ENCODE data around the gene MT1X.

MT1X gene

GRCh38 chr16:56681939-56682702 is at the start of gene MT1X:
Gene MT1X (plus strand): TSS chr16:56682470. CDS start chr16:56682541, 71 bp downstream.
- peak; percentile 94 for DNase-seq (ENCODE audit: low read depth)
- peak within 1 kb of the TSS; percentile 63 for H3K4me3 ChIP-seq (ENCODE audit: low read depth, low read length)
- no peak for TF ChIP-seq CTCF (IDR thresholded peaks at IDR 0.05; ENCODE audit: insufficient read depth, low read depth, low read length, missing control alignments)

- H3K4me3 ChIP-seq (ENCODE audit: low read depth, low read length) = no peak overlapping the region
- no peak for DNase-seq (ENCODE audit: low read depth)
- no peak for TF ChIP-seq CTCF (IDR thresholded peaks at IDR 0.05; ENCODE audit: insufficient read depth, low read depth, low read length, missing control alignments)
These were observed 49.4 kb upstream of the MT1X start for GRCh38 chr16:56632848-56633365.

- no peak for TF ChIP-seq CTCF (IDR thresholded peaks at IDR 0.05; ENCODE audit: insufficient read depth, low read depth, low read length, missing control alignments)
- no peak overlapping the region for H3K4me3 ChIP-seq (ENCODE audit: low read depth, low read length)
- no peak for DNase-seq (ENCODE audit: low read depth)
These were observed 48.7 kb upstream of the MT1X start for GRCh38 chr16:56633535-56633934.

- TF ChIP-seq CTCF (IDR thresholded peaks at IDR 0.05; ENCODE audit: insufficient read depth, low read depth, low read length, missing control alignments) = no peak
- H3K4me3 ChIP-seq (ENCODE audit: low read depth, low read length) = no peak overlapping the region
- no peak for DNase-seq (ENCODE audit: low read depth)
These were observed 47.4 kb upstream of the MT1X start for GRCh38 chr16:56634715-56635440.

GRCh38 chr16:56635441-56635967 is 46.8 kb upstream of the MT1X start:
- TF ChIP-seq CTCF (IDR thresholded peaks at IDR 0.05; ENCODE audit: insufficient read depth, low read depth, low read length, missing control alignments) = no peak
- no peak overlapping the region for H3K4me3 ChIP-seq (ENCODE audit: low read depth, low read length)
- DNase-seq (ENCODE audit: low read depth) = no peak

- H3K4me3 ChIP-seq (ENCODE audit: low read depth, low read length) = no peak overlapping the region
- no peak for TF ChIP-seq CTCF (IDR thresholded peaks at IDR 0.05; ENCODE audit: insufficient read depth, low read depth, low read length, missing control alignments)
- DNase-seq (ENCODE audit: low read depth) = no peak
These were observed 45.5 kb upstream of the MT1X start for GRCh38 chr16:56636616-56637413.
